Right kidney (tissue), 1 donor: ENCODE results near the gene RAMP1.
"Not testable (repeated sequence)": the region's sequence is repeated elsewhere in the genome, so short reads cannot be mapped to it uniquely, and the experiment has no call there.

Experiments used
- DNase-seq: peaks from one replicate; pipeline ENCODE4 v3.0.0-alpha.2; 2016

Gene RAMP1

DNA sequence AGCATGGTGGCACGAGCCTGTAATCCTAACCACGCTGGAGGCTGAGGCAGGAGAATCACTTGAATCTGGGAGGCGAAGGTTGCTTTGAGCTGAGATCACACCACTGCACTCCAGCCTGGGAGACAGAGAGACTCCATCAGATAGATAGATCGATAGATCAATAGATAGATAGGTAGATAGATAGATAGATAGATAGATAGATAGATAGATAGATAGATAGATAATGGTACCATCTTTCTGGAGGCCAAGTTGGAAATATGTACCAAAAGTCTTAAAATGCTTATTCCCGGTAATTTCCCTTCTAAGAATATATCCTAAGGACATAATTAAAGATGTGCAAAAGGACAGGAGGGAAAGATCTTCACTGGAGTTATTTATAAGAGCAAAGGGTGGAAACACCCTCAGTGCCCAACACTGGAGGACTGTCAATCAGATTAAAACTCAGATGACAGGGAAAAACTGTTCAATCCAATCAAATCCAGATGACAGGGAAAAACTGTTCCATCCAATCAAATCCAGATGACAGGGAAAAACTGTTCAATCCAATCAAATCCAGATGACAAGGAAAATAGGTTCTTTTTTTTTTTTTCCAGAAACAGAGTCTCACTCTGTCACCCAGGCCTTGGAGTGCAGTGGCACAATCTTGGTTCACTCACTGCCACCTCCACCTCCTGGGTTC, 58.4 kb downstream of the RAMP1 start:
- no peak for DNase-seq

DNA sequence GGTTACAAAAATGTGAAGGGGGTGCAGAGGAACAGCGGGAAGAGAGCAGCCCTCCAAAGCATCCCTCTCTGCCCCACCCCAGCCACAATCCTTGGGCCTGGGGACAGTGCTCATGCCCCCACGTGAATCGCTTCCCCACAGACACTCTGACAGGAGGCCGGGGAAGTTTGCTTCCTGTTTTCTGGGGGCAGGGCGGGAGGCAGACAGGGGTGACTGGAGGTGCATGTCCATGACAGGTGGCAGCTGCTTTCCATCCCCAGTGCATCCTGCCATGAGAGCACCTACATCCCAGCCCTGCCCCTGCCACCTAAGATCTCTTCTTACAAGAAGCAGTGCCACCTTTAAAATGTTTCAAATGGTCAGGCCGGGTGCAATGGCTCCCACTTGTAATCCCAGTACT, 60.2 kb downstream of the RAMP1 start:
- DNase-seq, result no peak

DNA sequence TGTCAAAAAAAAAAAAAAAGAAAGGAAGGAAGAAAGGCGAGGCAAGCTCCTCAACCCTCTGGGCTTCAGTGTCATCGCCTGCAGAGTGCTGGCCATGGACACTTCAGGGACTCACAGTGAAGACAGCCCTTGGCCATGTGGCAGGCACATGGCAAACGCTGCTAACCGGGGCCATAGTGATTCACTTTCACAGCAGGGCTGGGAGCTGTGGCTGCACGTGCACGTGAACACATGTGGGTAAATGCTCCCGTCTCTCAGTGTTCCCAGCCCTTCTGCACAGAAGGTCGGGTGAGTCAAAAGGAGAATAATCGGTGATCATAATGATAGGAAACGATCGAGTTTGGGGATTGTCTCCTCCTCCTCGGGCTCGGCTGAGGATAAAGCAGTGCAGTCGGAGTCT, 61.2 kb downstream of the RAMP1 start:
- no peak for DNase-seq

DNA sequence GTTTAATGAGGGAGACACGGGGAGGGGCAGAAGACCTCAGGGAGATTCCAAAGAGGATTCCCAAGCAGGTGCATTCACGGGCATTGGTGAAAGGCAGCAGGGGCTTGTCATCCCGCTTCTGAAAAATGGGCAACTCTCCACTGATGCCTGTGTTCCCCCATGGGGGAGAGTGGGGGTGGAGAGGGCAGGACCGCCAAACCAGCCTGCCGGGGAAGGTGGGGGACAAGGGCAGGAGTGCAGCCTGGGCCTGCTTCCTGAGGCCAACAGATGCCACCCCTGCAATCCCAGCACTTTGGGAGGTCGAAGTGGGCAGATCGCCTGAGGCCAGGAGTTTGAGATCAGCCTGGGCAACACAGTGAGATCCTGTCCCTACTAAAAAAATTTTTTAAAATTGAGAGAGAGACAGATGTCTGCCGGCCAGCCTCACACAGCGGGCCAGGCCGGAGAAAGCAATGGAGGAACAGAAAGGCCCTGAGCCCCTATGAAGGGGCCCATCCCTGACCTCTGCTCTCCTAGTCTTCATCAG, 62.6 kb downstream of the RAMP1 start:
- no peak for DNase-seq

DNA sequence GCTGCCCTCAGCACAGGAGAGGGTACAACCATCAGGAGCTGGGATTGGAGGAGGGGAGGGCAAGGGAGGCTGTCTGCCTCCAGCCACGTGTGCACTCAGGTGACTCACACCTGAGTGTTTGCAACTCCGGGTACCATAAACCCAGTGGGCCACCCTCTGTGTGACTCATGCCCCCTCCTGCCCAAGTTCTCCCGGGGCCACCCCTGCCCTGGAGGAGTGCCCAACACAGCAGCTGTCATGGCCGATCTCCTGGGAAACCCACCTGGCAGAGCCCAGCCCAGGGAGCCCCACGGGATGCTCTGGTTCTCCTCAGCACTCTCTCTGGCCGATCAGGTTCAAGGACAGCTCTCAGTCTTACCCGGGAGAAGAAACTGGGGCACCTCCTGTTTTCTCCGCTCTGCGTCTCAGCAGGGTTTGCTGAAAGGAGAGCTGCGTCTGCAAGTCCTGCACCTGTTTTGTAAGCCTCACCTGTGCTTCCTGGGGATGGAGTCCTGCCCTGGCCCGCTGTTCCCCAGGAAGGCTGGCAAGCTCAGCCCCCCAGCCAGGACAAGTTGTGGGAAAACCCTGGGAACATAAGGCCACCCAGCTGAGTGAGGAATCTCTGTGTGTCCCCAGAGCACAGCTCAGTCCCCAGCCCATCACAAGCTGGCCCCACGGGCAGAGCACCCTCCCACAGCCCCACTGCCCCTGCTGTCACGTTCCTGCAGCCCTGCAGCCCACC, 63.4 kb downstream of the RAMP1 start:
- DNase-seq, result no peak

DNA sequence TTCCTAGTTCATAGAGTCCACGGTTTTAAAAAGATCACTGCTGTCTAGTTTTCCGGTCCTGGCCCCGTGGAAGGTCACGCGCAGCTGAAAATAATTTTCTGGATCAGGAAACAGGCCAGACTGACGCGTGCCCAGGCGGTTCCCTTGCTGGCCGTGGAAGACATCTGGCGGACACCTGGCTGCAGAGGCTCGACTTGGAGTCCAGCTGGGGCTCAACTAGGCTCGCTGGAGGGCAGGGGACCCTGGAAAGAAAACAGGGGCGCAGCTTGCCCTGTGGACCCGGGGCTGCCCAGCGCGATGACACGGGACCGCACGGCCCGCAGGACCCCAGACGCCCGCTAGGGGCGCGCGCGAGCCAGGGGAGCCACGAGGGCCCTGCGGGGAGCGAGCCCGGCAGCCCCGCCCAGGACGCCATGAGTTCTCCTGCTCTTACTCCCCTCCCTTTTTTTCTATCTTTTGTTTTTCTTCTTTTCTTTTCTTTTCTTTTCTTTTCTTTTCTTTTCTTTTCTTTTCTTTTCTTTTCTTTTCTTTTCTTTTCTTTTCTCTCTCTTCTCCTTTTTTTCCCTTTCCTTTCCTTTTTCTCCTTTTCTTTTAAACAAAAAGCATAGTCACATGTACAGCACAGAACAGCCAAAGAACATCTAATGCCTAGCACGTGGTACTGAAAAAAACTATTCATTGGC, 64.2 kb downstream of the RAMP1 start:
- DNase-seq, result peak; percentile 73

DNA sequence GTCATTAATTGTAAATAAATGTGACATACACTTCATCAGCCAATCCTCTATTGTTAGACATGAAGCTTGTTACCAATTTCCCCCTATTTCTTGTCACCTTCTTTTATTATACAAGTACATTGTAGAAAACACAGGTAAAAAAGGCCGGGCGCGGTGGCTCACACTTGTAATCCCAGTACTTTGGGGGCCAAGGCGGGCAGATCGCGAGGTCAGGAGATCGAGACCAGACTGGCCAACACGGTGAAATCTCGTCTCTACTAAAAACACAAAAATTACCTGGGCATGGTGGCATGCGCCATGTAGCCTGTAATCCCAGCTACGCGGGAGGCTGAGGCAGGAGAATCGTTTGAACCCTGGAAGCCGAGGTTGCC, 64.7 kb downstream of the RAMP1 start:
- no peak for DNase-seq

DNA sequence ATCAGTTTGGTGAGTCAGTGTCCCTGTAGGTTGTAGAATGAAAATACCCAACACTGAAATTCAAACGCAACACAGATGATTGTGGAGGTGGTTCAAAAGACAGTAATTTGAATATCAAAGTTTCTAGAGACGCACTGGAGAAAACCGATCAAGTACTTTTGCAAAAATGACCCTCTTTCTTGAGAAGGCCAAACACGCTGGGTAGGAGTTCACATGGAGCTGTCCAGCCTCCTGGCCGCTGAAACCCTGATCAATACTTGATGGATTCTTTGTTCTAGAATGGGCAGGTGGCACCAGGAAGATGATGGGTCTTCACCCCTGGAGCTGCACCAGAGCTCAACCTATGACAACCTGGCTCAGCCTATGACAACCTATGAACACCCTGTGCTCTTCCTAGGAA, 67.7 kb downstream of the RAMP1 start:
- no peak for DNase-seq

DNA sequence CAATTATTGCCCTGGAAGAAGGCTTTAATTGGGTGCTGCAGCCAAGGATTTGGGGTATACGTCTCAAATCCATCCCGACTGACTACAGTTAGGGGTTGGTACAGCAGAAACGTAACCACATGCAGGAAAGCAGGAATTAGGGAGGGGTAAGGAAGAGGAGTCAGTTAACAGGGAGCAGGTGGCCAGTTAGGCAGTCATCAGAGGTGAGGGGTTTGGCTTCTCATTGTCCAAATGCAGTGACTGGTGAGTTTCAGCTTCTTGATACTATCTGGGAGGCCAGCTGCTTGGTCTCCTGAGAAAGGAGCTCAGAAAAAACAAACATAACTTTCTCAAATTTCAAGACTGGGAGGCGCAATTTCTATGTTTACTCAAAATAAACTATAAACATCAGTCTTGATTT, 68.6 kb downstream of the RAMP1 start:
- no peak for DNase-seq

DNA sequence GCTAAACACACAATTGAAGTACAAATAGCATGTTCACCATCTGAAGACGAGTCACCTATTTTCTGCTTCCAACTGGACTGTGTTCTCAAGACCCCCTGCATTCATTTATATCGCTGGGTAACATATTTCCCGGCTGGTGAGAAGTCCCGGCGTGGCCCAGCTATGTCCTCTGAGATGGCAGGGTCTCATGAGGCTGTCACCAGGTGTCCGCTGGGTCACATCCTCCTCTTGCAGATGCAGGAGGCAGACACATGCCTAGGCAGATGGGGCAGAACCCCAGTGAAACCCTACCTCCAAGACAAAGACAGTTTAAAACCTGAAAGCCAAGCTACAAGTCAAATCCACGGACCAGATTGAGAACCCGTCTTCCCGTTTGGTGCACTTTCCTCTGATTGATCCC, 70.6 kb downstream of the RAMP1 start:
- no peak for DNase-seq

DNA sequence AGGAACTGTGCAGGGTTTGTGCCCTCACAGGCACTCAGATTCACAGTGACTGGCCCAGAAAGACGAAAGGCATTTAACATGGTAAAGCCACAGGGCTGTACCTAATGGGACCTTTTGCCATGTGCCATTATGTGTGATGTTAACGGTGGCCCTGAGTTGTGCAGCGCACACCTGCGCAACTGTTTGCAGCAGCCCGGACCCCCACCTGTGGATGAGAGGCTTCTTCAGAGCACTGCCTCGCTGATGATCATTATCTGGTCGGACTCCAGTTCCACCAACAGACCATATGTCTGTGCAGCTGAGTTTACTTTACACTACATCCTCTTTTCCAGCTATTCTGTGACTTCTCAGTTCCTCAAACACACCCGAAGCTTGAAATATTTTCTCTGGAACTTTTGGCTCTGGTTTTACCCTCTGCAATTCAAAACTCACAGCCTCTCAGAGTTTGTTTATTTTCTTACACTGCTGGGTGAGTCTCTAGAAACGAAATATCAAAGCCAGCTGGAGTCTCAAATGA, 71.8 kb downstream of the RAMP1 start:
- DNase-seq, result no peak

DNA sequence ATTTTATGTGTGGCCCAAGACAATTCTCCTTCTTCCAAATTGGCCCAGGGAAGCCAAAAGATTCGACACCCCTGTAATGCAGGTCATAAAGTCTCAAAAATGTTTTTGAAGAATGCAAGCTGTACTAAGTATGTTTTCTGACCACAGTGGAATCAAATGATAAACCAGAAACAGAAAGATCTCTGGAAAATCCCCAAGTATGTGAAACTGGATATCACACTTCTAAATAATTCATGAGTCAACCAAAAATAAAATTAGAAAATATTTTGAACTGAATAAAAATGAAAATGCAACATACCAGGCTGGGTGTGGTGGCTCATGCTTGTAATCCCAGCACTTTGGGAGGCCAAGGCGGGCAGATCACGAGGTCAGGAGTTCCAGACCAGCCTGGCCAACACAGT, 73.3 kb downstream of the RAMP1 start:
- DNase-seq, result no peak

DNA sequence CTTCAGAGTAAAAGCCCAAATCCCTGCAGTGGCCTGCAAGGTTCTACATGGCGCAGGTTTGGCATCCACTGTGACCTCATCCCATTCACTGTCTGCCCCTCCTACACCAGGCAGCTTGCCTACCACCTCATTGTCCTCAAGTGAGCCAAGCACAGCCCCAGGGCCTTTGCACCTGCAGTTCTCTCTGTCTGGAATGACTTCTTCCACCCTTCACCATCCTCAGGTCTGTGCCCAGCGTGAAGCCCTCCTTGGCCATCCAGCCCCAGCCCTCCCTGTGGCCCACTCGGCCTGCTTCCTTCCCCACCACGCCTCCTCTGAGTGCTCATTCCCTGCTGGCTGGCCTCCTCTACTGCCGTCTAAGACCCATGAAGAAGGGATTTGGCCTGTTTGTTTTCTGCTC, 74.8 kb downstream of the RAMP1 start:
- DNase-seq, result no peak

DNA sequence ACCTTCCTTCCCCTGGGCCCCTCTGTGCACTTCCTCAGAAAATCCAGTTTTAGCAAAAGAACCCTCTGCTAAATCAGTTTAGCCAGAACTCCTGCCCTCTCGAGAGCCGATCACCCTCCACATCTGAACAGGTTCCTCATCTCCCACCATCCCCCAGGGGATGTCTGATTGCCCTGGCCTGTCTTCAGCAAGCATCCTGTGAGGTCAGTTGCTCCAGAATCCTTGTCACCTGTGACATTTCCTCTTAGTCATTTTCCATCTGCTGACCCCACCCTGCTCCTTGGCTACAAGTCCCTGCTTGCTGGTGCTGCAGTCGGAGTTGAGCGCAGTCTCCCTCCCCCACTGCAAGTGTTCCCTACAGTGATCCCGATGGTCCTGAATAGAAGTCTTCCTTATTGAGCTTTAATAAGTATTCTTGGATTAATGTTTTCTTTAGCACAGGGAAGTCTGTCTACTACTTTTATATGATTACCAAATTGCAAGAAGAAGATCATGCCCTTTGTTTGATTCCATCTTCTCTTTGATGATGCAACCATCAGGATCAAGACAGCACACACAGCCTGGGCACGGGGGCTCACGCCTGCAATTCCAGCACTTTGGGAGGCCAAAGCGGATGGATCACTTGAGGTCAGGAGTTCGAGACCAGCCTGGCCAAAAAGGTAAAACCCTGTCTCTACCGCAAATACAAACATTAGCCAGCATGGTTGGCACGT, 76.5 kb downstream of the RAMP1 start:
- no peak for DNase-seq

DNA sequence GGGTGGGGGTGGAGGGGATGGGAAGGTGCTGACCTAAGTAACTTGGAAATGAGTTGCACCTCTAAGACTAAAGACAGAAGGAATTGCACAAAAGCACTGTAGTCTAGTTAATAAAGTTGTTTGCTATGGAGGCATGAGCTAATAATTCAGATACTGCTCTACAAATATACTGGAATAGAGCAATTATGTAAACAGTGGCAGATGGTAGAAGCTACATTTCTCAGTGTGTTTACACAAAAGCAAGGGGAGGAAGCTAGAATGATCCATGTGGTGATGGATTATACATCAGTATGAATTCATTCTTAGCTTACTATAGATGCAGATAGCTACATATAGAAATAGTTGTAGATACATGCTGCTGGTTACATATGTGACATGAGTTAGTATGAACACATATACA, 79.8 kb downstream of the RAMP1 start:
- DNase-seq, result no peak

DNA sequence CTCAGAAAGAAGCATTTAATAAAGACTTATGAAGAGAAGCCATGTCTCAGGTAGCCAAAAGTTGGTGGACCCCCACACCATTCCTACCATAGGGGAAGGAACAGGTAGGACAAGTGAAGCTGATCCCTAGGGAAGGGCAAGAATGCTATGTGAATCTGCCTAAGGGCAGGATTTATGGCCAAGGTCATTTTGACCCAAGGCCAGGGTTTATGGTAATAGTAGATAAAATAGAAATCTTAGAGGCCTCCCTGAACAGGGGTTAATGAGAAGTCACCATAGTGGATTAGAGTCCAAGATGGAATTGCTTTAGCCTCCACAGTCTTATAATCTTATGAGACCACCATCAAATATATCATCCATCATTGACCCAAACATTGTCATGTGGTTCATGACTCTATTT, 81.4 kb downstream of the RAMP1 start:
- DNase-seq, result no peak

DNA sequence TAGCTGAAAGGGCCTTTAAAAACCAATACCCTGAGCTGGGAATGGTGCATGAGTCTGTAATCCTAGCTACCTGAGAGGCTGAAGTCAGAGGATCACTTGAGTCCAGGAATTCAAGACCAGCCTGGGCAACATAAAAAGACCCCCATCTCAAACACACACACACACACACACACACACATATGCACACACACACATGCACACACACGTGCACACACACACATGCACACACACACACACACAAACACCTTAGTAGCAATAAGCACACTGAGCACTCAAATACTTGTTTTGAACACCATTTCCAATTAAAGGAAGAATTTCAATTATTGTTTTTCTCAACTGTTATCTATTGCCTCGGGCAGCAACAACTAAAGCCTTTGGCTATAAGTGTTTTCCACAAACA, 81.8 kb downstream of the RAMP1 start:
- DNase-seq, result no peak

DNA sequence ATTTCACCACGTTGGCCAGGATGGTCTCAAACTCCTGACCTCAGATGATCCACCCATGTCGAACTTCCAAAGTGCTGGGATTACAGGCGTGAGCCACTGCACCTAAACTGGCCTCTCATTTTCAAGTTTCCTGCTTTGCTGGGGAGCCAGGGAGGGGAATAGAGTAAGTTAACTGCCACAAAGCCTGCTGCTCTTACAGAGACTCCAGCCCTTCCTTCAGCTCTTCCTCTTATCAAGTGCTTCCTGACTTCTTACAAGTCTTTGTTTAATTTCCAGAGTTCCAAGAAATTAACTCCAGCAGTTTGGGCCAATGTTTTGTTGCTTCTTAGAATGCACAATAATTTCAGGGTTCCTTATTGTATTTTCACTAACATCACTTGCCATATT, 83.1 kb downstream of the RAMP1 start:
- DNase-seq, result no peak

DNA sequence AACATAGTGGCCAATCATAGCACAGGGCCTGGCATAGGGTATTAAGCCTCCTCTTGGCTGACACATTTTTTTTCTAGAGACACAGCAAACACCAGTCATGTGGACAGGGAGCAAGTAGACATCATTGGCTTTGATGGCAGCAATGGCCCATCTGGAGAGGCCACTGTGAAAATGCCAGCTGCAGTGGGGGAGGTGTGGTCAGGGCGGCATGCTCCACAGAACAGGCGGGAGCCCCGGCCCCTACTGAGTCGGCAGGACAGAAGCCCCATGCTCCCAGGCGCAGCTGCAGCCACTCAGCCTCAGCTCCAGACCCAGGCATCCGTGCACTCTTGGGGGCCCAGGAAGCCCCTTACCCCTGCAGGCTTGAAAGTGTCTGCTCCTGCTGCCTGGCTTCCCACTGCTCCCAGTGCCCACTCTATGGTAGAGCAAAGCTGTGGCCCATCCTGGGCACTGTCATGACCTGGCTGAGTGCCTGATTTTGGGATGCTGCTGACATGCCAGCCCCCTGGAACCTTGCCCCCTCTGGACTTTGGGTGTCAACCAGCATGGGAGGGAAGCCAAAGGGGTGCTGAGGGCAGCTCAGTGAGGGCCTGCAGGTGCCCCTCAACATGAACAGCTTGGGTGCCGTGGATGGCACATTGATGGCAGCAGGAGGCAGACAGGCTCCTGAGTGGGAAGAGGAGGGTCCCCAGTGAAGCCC, 84.1 kb downstream of the RAMP1 start:
- no peak for DNase-seq

DNA sequence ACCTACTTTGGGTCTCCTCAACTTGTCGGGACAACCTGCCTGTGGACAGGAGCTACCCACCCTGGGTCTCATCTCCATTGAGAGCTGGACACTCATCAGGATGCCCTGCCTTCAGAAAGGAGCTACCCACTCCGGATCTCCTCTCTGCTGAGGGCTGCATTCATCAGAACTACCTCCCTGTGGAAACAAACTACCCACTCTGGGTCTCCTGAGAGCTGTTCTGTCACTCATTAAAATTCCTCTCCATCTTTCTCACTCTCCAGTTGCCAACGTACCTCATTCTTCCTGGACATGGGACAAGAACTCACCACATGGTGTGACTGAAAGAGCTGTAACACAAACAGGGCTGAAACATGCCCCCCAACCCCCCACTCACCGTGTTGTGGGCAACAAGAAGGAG, 84.9 kb downstream of the RAMP1 start:
- no peak for DNase-seq

DNA sequence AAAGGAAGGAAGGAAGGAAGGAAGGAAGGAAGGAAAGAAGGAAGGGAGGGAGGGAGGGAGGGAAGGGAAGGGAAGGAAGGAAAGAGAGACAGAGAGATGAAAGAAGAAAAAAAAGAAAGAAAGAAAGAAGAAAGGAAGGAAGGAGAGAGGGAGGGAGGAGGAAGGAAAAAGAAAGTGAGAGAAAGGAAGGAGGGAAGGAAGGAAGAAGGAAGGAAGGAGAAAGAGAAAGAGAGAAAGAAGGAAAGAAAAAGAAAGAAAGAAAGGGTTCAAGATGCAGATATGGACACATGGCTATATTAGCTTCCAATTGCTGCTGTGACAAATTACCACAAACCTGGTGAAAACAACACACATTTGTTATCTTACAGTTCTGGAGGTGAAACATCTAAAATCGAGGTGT, 87.0 kb downstream of the RAMP1 start:
- DNase-seq, result no peak

DNA sequence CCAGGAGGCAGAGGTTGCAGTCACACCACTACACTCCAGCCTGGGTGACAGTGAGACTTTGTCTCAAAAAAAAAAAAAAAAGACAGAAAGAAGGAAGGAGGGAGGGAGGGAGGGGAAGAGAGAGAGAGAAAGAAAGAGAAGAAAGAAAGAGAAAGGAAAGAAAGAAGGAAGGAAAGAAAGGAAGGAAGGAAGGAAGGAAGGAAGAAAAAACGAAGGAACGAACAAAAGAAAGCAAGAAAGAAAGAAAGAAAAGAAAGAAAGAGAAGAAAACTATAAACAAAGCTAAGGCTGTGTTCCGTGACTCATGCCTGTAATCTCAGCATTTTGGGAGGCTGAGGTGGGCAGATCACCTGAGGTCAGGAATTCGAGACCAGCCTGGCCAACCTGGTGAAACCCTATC, 91.9 kb downstream of the RAMP1 start:
- not testable (repeated sequence) for DNase-seq
